ENCODE data around the gene FNDC3A.

FNDC3A gene

DNA sequence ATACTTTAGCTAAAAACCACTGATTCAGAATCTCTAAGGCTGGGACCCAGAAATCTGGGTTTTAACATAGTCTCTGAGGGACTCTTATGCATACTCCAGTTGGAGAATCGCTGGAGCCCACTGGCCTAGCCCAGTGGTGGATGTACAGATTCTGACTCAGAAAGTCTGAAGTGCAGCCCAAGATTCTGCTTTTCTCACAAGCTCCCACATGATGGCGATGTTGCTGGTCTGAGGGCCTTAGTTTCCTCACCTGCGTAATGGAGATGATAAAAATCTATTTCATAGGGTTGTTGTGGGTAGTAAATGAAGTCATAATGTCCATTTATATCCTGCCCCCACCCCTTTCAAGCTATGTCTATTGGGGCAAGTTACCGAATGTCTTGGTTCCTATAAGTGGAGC, 264.3 kb downstream of the FNDC3A start:
- no peaks in the 10 kb centered on the region for H3K79me2 ChIP-seq (ENCODE audit: insufficient read depth, low read length)
- H3K4me2 ChIP-seq (ENCODE audit: insufficient read depth, low read length), result no peak overlapping the region
- no peaks in the 10 kb centered on the region for H3K27me3 ChIP-seq (ENCODE audit: insufficient read depth, low read length, poor library complexity)
- H3K4me3 ChIP-seq (ENCODE audit: low read depth in 1 of 2, low read length in 2 of 2), result no peak overlapping the region
- peaks cover 6% of the 10 kb centered on the region for H3K9me3 ChIP-seq (ENCODE audit: insufficient read depth, low read length, severe bottlenecking)
- no peak overlapping the region for H2AFZ ChIP-seq (ENCODE audit: low read depth, low read length)
- no peaks in the 10 kb centered on the region for H4K20me1 ChIP-seq (ENCODE audit: insufficient read depth, low read length)
- H3K36me3 ChIP-seq (ENCODE audit: insufficient read depth, low read length), result no peaks in the 10 kb centered on the region
- no peak for TF ChIP-seq EZH2 (IDR thresholded peaks at IDR 0.05; ENCODE audit: borderline replicate concordance, low read depth, low read length, severe bottlenecking)
- TF ChIP-seq CTCF (IDR thresholded peaks at IDR 0.05; ENCODE audit: borderline replicate concordance, extremely low read depth, low read length, poor library complexity, severe bottlenecking), result peak; percentile 77
- ATAC-seq (ENCODE audit: insufficient read depth, low read depth), result peak; percentile 86
- DNase-seq, result peak; percentile 51
- H3K4me1 ChIP-seq (ENCODE audit: insufficient read depth, low read length), result no peaks in the 10 kb centered on the region
- no peak overlapping the region for H3K27ac ChIP-seq (ENCODE audit: low read length)
- H3K9ac ChIP-seq (ENCODE audit: low read depth, low read length), result no peak overlapping the region

- H3K4me2 ChIP-seq (ENCODE audit: insufficient read depth, low read length), result no peak overlapping the region
- peaks cover 2% of the 10 kb centered on the region for H3K4me1 ChIP-seq (ENCODE audit: insufficient read depth, low read length)
- no peak for ATAC-seq (ENCODE audit: insufficient read depth, low read depth)
- no peaks in the 10 kb centered on the region for H3K36me3 ChIP-seq (ENCODE audit: insufficient read depth, low read length)
- H3K4me3 ChIP-seq (ENCODE audit: low read depth in 1 of 2, low read length in 2 of 2), result no peak overlapping the region
- H3K9me3 ChIP-seq (ENCODE audit: insufficient read depth, low read length, severe bottlenecking), result peaks cover 6% of the 10 kb centered on the region
- TF ChIP-seq EZH2 (IDR thresholded peaks at IDR 0.05; ENCODE audit: borderline replicate concordance, low read depth, low read length, severe bottlenecking), result no peak
- no peak for TF ChIP-seq CTCF (IDR thresholded peaks at IDR 0.05; ENCODE audit: borderline replicate concordance, extremely low read depth, low read length, poor library complexity, severe bottlenecking)
- DNase-seq, result no peak
- H3K27ac ChIP-seq (ENCODE audit: low read length), result no peak overlapping the region
- H2AFZ ChIP-seq (ENCODE audit: low read depth, low read length), result no peak overlapping the region
- no peaks in the 10 kb centered on the region for H4K20me1 ChIP-seq (ENCODE audit: insufficient read depth, low read length)
- no peak overlapping the region for H3K9ac ChIP-seq (ENCODE audit: low read depth, low read length)
- H3K27me3 ChIP-seq (ENCODE audit: insufficient read depth, low read length, poor library complexity), result no peaks in the 10 kb centered on the region
- H3K79me2 ChIP-seq (ENCODE audit: insufficient read depth, low read length), result no peaks in the 10 kb centered on the region
Measured at GRCh38 chr13:49241296-49241695, 265.6 kb downstream of the FNDC3A start.

DNA sequence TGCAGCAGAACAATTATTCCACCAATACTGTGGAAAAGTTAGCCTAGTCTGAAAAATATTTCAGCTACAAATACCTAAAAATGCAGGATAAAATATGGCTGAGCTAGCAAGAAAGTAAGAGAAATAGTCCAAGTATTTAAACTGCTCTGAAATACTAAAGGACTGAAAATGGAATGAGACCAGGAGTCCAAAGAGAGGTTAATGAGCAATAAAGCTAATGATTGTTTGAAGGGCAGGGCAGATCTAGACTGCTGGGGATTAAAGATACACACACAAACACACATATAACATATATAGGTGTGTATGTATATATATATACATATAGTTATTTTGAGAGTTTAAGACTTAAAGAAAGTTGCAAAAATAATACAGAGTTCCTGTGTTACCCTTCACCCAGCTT, 269.4 kb downstream of the FNDC3A start:
- H3K4me3 ChIP-seq (ENCODE audit: low read depth in 1 of 2, low read length in 2 of 2), result no peak overlapping the region
- H3K4me1 ChIP-seq (ENCODE audit: insufficient read depth, low read length), result peaks cover 29% of the 10 kb centered on the region
- no peak for DNase-seq
- no peak overlapping the region for H3K27ac ChIP-seq (ENCODE audit: low read length)
- H3K9me3 ChIP-seq (ENCODE audit: insufficient read depth, low read length, severe bottlenecking), result peaks cover 6% of the 10 kb centered on the region
- H3K4me2 ChIP-seq (ENCODE audit: insufficient read depth, low read length), result no peak overlapping the region
- H3K9ac ChIP-seq (ENCODE audit: low read depth, low read length), result no peak overlapping the region
- peaks cover 1% of the 10 kb centered on the region for H3K36me3 ChIP-seq (ENCODE audit: insufficient read depth, low read length)
- TF ChIP-seq EZH2 (IDR thresholded peaks at IDR 0.05; ENCODE audit: borderline replicate concordance, low read depth, low read length, severe bottlenecking), result no peak
- TF ChIP-seq CTCF (IDR thresholded peaks at IDR 0.05; ENCODE audit: borderline replicate concordance, extremely low read depth, low read length, poor library complexity, severe bottlenecking), result no peak
- no peaks in the 10 kb centered on the region for H3K27me3 ChIP-seq (ENCODE audit: insufficient read depth, low read length, poor library complexity)
- H4K20me1 ChIP-seq (ENCODE audit: insufficient read depth, low read length), result no peaks in the 10 kb centered on the region
- no peak for ATAC-seq (ENCODE audit: insufficient read depth, low read depth)
- peaks cover 36% of the 10 kb centered on the region for H3K79me2 ChIP-seq (ENCODE audit: insufficient read depth, low read length)
- H2AFZ ChIP-seq (ENCODE audit: low read depth, low read length), result no peak overlapping the region
